H1 (cell line): ENCODE results near the gene ACAP1.

ENCODE experiments used
- CHD2 ChIP-seq: IDR thresholded peaks from 2 replicates; pipeline ENCODE4 v1.6.1; 2012; ENCODE audit warnings: low read length, improper control_type of control experiment
- POLR2A ChIP-seq, 2 experiments: IDR thresholded peaks; 1 replicate in 1 of 2; 2 replicates in 1 of 2; pipeline ENCODE4 v1.6.1; 2011; ENCODE audit warnings: low read depth in 2 of 2, low read length in 2 of 2, mild to moderate bottlenecking in 2 of 2; ENCODE audit errors: control extremely low read depth in 1 of 2
- POLR2AphosphoS5 ChIP-seq: IDR thresholded peaks from 2 replicates; pipeline ENCODE4 v1.6.1; 2011; ENCODE audit warnings: low read depth, low read length
- YY1 ChIP-seq: IDR thresholded peaks from 2 replicates; pipeline ENCODE4 v1.6.1; 2011; ENCODE audit warnings: low read depth, mild to moderate bottlenecking, low read length
- TF ChIP-seq, protein P1 (sequence below), 3 experiments: IDR thresholded peaks; 1 replicate in 2 of 3; 2 replicates in 1 of 3; pipeline versions ENCODE4 v1.5.1 to v1.6.1; 2011; ENCODE audit warnings: low read length in 3 of 3, mild to moderate bottlenecking in 3 of 3, inconsistent platforms in 2 of 3, low read depth in 1 of 3, moderate library complexity in 1 of 3; ENCODE audit not compliant: insufficient read depth in 1 of 3; ENCODE audit errors: control extremely low read depth in 1 of 3

DNA sequence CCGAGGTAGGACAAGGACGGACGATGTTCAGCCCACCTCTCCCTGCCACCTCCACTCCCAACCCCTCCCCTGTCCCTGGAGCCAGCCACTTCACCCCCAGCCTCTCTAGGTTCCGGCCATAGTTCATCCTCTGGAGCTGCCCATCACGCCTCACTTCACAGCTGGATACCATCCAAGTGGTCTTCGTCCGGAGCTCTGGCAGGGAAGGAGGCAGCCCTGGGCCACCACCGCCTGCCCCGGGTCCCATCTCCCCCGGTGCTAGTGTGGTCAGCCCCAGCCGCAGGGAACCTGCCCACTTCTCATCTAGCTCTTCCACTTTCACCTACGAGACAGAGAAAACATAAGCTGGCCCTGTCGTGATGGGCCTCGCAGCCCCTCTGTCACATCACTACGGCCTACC is 14.9 kb upstream of the ACAP1 start:
- no peak for TF ChIP-seq YY1
- TF ChIP-seq, protein P1, sequence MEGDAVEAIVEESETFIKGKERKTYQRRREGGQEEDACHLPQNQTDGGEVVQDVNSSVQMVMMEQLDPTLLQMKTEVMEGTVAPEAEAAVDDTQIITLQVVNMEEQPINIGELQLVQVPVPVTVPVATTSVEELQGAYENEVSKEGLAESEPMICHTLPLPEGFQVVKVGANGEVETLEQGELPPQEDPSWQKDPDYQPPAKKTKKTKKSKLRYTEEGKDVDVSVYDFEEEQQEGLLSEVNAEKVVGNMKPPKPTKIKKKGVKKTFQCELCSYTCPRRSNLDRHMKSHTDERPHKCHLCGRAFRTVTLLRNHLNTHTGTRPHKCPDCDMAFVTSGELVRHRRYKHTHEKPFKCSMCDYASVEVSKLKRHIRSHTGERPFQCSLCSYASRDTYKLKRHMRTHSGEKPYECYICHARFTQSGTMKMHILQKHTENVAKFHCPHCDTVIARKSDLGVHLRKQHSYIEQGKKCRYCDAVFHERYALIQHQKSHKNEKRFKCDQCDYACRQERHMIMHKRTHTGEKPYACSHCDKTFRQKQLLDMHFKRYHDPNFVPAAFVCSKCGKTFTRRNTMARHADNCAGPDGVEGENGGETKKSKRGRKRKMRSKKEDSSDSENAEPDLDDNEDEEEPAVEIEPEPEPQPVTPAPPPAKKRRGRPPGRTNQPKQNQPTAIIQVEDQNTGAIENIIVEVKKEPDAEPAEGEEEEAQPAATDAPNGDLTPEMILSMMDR (IDR thresholded peaks at IDR 0.05; ENCODE audit: control extremely low read depth in 1 of 3, insufficient read depth in 1 of 3, low read depth in 1 of 3, low read length in 3 of 3), result no peak
- TF ChIP-seq POLR2AphosphoS5, result no peak
- no peak for TF ChIP-seq POLR2A (IDR thresholded peaks at IDR 0.05; ENCODE audit: control extremely low read depth in 1 of 2, low read depth in 2 of 2, low read length in 2 of 2)
- TF ChIP-seq CHD2, result no peak
